ENCODE measurements around the gene TMEM167A.

DNA sequence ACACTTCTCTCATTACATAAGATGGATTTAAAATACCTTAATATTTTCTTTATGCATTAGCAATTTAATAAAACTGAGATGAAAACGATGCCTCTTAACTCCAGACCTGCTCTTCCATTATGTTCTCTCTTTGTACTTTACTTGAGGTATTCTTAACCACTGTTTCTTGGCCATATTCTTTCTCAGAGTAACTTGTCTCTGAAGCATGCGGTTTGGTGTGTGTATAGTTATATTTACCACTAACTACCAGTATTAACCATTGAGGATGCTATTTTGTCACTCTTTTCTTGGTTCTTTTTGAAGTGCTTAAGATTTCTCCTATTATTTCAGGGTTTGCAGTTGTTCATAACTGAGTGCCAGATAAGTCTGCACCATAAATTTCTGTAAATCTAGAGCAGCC is 17.9 kb downstream of the TMEM167A start:
- TF ChIP-seq TAF1 (IDR thresholded peaks at IDR 0.05; ENCODE audit: low read depth, low read length): no peak
- TF ChIP-seq RAD21 (IDR thresholded peaks at IDR 0.05 in 1 of 2, conservative IDR thresholded peaks at IDR 0.05 in 1 of 2; ENCODE audit: low read depth in 2 of 2, low read length in 2 of 2): no peak
- TF ChIP-seq MAFK (IDR thresholded peaks at IDR 0.05; ENCODE audit: low read depth, low read length): no peak
- no peak for TF ChIP-seq BRCA1 (IDR thresholded peaks at IDR 0.05; ENCODE audit: low read depth, low read length)
- TF ChIP-seq, protein P1, sequence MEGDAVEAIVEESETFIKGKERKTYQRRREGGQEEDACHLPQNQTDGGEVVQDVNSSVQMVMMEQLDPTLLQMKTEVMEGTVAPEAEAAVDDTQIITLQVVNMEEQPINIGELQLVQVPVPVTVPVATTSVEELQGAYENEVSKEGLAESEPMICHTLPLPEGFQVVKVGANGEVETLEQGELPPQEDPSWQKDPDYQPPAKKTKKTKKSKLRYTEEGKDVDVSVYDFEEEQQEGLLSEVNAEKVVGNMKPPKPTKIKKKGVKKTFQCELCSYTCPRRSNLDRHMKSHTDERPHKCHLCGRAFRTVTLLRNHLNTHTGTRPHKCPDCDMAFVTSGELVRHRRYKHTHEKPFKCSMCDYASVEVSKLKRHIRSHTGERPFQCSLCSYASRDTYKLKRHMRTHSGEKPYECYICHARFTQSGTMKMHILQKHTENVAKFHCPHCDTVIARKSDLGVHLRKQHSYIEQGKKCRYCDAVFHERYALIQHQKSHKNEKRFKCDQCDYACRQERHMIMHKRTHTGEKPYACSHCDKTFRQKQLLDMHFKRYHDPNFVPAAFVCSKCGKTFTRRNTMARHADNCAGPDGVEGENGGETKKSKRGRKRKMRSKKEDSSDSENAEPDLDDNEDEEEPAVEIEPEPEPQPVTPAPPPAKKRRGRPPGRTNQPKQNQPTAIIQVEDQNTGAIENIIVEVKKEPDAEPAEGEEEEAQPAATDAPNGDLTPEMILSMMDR (IDR thresholded peaks at IDR 0.05; ENCODE audit: control extremely low read depth in 1 of 3, insufficient read depth in 1 of 3, low read depth in 1 of 3, low read length in 3 of 3): no peak
- TF ChIP-seq EZH2 (IDR thresholded peaks at IDR 0.05; ENCODE audit: low read depth, low read length, severe bottlenecking): no peak
- TF ChIP-seq POLR2A (IDR thresholded peaks at IDR 0.05; ENCODE audit: control extremely low read depth in 1 of 2, low read depth in 2 of 2, low read length in 2 of 2): no peak; a peak in 1 of 3 replicates
- no peak for TF ChIP-seq CHD2 (IDR thresholded peaks at IDR 0.05; ENCODE audit: low read length)

All from H1 (cell line).